Transverse colon (tissue), 4 donors: Measurements from ENCODE around the gene RSAD2. TPM values are rescaled to one million over a fixed set of nuclear protein-coding genes. Genes with fewer than 3 reads are reported as not detected.

Experiments
- DNase-seq: peaks from one replicate; pipeline ENCODE4 v3.0.0-alpha.2; 2019
- H3K27ac ChIP-seq, 4 donors: fragments of 200-600 bp; sonication (generic); 2 replicates each; pipeline ENCODE4 v1.5.1; 2016 to 2018; ENCODE audit warnings: inconsistent platforms in 4 of 4
- H3K27me3 ChIP-seq: fragments of 200-600 bp; sonication (generic); 2 replicates; pipeline ENCODE4 v1.5.1; 2017; ENCODE audit warnings: inconsistent platforms
- H3K36me3 ChIP-seq, 4 donors: fragments of 200-600 bp; sonication (generic); 2 replicates each; pipeline ENCODE4 v1.5.1; 2017 to 2019; ENCODE audit warnings: inconsistent platforms in 4 of 4
- H3K4me1 ChIP-seq, 4 donors: fragments of 200-600 bp; sonication (generic); 2 replicates each; pipeline ENCODE4 v1.5.1; 2017 to 2020; ENCODE audit warnings: inconsistent platforms in 4 of 4
- H3K4me3 ChIP-seq, 4 donors: fragments of 200-600 bp; sonication (generic); 1 replicate in 1 of 4; 2 replicates in 3 of 4; pipeline versions ENCODE4 v1.5.1 to v1.6.1; 2017 to 2019; ENCODE audit warnings: inconsistent platforms in 4 of 4
- H3K9me3 ChIP-seq, 2 donors: fragments of 200-600 bp; sonication (generic); 2 replicates each; pipeline ENCODE4 v1.5.1; 2017 to 2019; ENCODE audit warnings: inconsistent platforms in 2 of 2
- CTCF ChIP-seq, 5 experiments: fragments of 200-600 bp in 3 of 5; fragments of 450-650 bp in 2 of 5; sonication (generic) in 3 of 5; IDR thresholded peaks; 1 replicate in 2 of 5; 2 replicates in 3 of 5; pipeline ENCODE4 v1.5.1; 2016 to 2017; ENCODE audit warnings: antibody characterized with exemption in 5 of 5, inconsistent platforms in 3 of 5, mild to moderate bottlenecking in 2 of 5, moderate library complexity in 1 of 5
- EP300 ChIP-seq: sonication (generic); formaldehyde crosslinking; IDR thresholded peaks from one replicate; pipeline ENCODE4 v1.6.1; 2017; ENCODE audit warnings: antibody characterized with exemption, low read depth
- POLR2A ChIP-seq: fragments of 450-650 bp; IDR thresholded peaks from one replicate; pipeline ENCODE4 v1.6.1; 2016; ENCODE audit warnings: antibody characterized with exemption, mild to moderate bottlenecking, moderate library complexity
- POLR2AphosphoS5 ChIP-seq, 3 donors: sonication (generic); formaldehyde crosslinking; IDR thresholded peaks; one replicate each; pipeline ENCODE4 v1.6.1; 2016; ENCODE audit warnings: antibody characterized with exemption in 3 of 3
- WGBS, 2 donors: methylation state at CpG; one replicate each; pipeline ENCODE4 v1.1.5; 2018; ENCODE audit warnings: low coverage in 1 of 2; 5-methylcytosine and 5-hydroxymethylcytosine counted together
- in situ Hi-C, 4 donors: fragments of 200-750 bp; cut with MboI; loops; one replicate each; pipeline versions ENCODE4 v1.15.0 to v1.15.1; 2017; ENCODE audit warnings: low sequenced_read_pairs in 3 of 4, low pct_ligation_motif_present in 1 of 4, low pct_unique_long_range_greater_than_20kb in 1 of 4
- intact Hi-C: fragments of 100-400 bp; cut with DNase I; formaldehyde crosslinking; loops from one replicate; pipeline ENCODE4 v1.15.1; 2023; ENCODE audit warnings: low total_unique reads
- total RNA-seq, 4 donors: library from RNA; depleted of rRNA; stranded (reverse); fragments of >200 nt; gene quantifications; one replicate each; pipeline ENCODE4 v1.1.0, GENCODE V29; 2016

RSAD2 gene
- total RNA-seq, 4 donors from 2014 or later: 4.2 to 7.1 (median 5.4) TPM; not detected in 1

GRCh38 chr2:6833300-6833604 is 44.3 kb upstream of the RSAD2 start:
- no peaks in the 10 kb centered on the region for H3K27me3 ChIP-seq
- WGBS, 2 donors: 92 to 93% methylated on average over 2 of the region's 2 CpGs
- peaks cover 0 to 11% of the 10 kb centered on the region in 2 donors for H3K9me3 ChIP-seq
- intact Hi-C loops: no loop called here
- in situ Hi-C loops: no loop called here
- H3K27ac ChIP-seq: no peak overlapping the region
- TF ChIP-seq EP300: no peak
- TF ChIP-seq POLR2AphosphoS5 (IDR thresholded peaks at IDR 0.05): no peak
- no peak for TF ChIP-seq CTCF (IDR thresholded peaks at IDR 0.05)
- TF ChIP-seq POLR2A: no peak
- no peak for DNase-seq
- H3K4me3 ChIP-seq: no peak overlapping the region
- H3K4me1 ChIP-seq: no peaks in the 10 kb centered on the region
- no peaks in the 10 kb centered on the region for H3K36me3 ChIP-seq

GRCh38 chr2:6834163-6834562 is 43.4 kb upstream of the RSAD2 start:
- H3K4me3 ChIP-seq: no peak overlapping the region
- intact Hi-C loops (loop anchor here (1.0 kb wide), 1 partner anchor 17 kb away; no protein-coding TSS in a partner anchor), in situ Hi-C loops (no loop called here)
- DNase-seq: no peak
- no peaks in the 10 kb centered on the region for H3K4me1 ChIP-seq
- no peaks in the 10 kb centered on the region for H3K27me3 ChIP-seq
- H3K9me3 ChIP-seq: peaks cover 0 to 11% of the 10 kb centered on the region in 2 donors
- no peaks in the 10 kb centered on the region for H3K36me3 ChIP-seq
- TF ChIP-seq EP300: no peak
- TF ChIP-seq CTCF (IDR thresholded peaks at IDR 0.05): no peak
- no peak for TF ChIP-seq POLR2A
- no peak for TF ChIP-seq POLR2AphosphoS5 (IDR thresholded peaks at IDR 0.05)
- no peak overlapping the region for H3K27ac ChIP-seq

GRCh38 chr2:6835467-6835866 is 42.1 kb upstream of the RSAD2 start:
- in situ Hi-C loops: no loop called here
- H3K27me3 ChIP-seq: no peaks in the 10 kb centered on the region
- DNase-seq: no peak
- intact Hi-C loops: no loop called here
- TF ChIP-seq EP300: no peak
- no peak for TF ChIP-seq CTCF (IDR thresholded peaks at IDR 0.05)
- no peak for TF ChIP-seq POLR2A
- no peak for TF ChIP-seq POLR2AphosphoS5 (IDR thresholded peaks at IDR 0.05)
- H3K4me3 ChIP-seq: no peak overlapping the region
- H3K9me3 ChIP-seq: peaks cover 0 to 11% of the 10 kb centered on the region in 2 donors
- H3K36me3 ChIP-seq: no peaks in the 10 kb centered on the region
- no peak overlapping the region for H3K27ac ChIP-seq
- no peaks in the 10 kb centered on the region for H3K4me1 ChIP-seq

GRCh38 chr2:6838673-6839319 is 38.8 kb upstream of the RSAD2 start:
- no peaks in the 10 kb centered on the region for H3K4me1 ChIP-seq
- peaks cover 9 to 11% of the 10 kb centered on the region in 2 donors for H3K9me3 ChIP-seq
- intact Hi-C loops (no loop called here), in situ Hi-C loops (no loop called here)
- no peaks in the 10 kb centered on the region for H3K36me3 ChIP-seq
- 91 to 92% methylated on average over 3 to 4 of the region's 4 CpGs for WGBS, 2 donors
- no peak overlapping the region for H3K27ac ChIP-seq
- no peak for TF ChIP-seq CTCF (IDR thresholded peaks at IDR 0.05)
- TF ChIP-seq EP300: no peak
- no peak for TF ChIP-seq POLR2AphosphoS5 (IDR thresholded peaks at IDR 0.05)
- no peak for TF ChIP-seq POLR2A
- H3K4me3 ChIP-seq: no peak overlapping the region
- no peak for DNase-seq
- H3K27me3 ChIP-seq: no peaks in the 10 kb centered on the region
